H1 (cell line): ENCODE measurements around the gene SH3BP2. TPM values are rescaled to one million over a fixed set of nuclear protein-coding genes. Genes with fewer than 3 reads are reported as not detected.

Experiments used
- ATF3 ChIP-seq: IDR thresholded peaks from 2 replicates; pipeline ENCODE4 v1.6.1; 2011; ENCODE audit warnings: low read depth, mild to moderate bottlenecking, low read length; ENCODE audit not compliant: insufficient read depth
- CREB1 ChIP-seq: IDR thresholded peaks from 2 replicates; pipeline ENCODE4 v1.6.1; 2012; ENCODE audit warnings: inconsistent platforms
- GABPA ChIP-seq: IDR thresholded peaks from 2 replicates; pipeline ENCODE4 v1.6.1; 2011; ENCODE audit warnings: mild to moderate bottlenecking, low read length, moderate library complexity, borderline replicate concordance; ENCODE audit not compliant: insufficient read depth
- JUND ChIP-seq: IDR thresholded peaks from 2 replicates; pipeline ENCODE4 v1.6.1; 2011; ENCODE audit warnings: mild to moderate bottlenecking, improper control_type of control experiment, low read length
- KDM4A ChIP-seq: IDR thresholded peaks from one replicate; pipeline ENCODE4 v1.7.1; 2012; ENCODE audit warnings: low read depth, mild to moderate bottlenecking, moderate library complexity, low read length, inconsistent platforms; ENCODE audit not compliant: severe bottlenecking
- POU5F1 ChIP-seq: IDR thresholded peaks from 2 replicates; pipeline ENCODE4 v1.6.1; 2011; ENCODE audit warnings: low read depth, mild to moderate bottlenecking, low read length, moderate library complexity
- SRF ChIP-seq: IDR thresholded peaks from 2 replicates; pipeline ENCODE4 v1.6.1; 2011; ENCODE audit warnings: mild to moderate bottlenecking, low read depth, low read length, moderate library complexity
- polyA plus RNA-seq, 7 experiments: library from polyadenylated mRNA; depleted of rRNA in 3 of 7; stranded (reverse) in 5 of 7; unstranded in 2 of 7; fragments of >200 nt in 5 of 7; fragments of 200-250 nt in 2 of 7; gene quantifications; 1 replicate in 5 of 7; 2 replicates in 1 of 7; 4 replicates in 1 of 7; pipeline versions ENCODE4 v1.2.1 to v1.2.3, GENCODE V29; 2011 to 2013; ENCODE audit warnings: missing spikeins in 2 of 7, mixed read lengths in 2 of 7
- total RNA-seq: library from RNA; stranded (reverse); fragmentation: NEBNext Ultra II Directional; extraction: Animal tissue kit (Norgen Biotek cat#: 25700); gene quantifications from 2 replicates; pipeline ENCODE4 v1.2.1, GENCODE V29; 2021

The SH3BP2 gene
- total and polyA plus RNA-seq, 2 of the 8 experiments (the other 6 are each of a cell fraction or from before 2014, with no cell fraction given) = 27.4 to 31.4 TPM

- TF ChIP-seq SRF = no peak
- TF ChIP-seq ATF3 = no peak
- TF ChIP-seq POU5F1 = no peak
- TF ChIP-seq CREB1 = no peak
- TF ChIP-seq GABPA = no peak
- no peak for TF ChIP-seq KDM4A
- TF ChIP-seq JUND = no peak
- TF ChIP-seq, all 59 proteins: peak for 0
Observed at GRCh38 chr4:2794486-2795299, 1.8 kb downstream of the SH3BP2 start (continued).
